Measurements from ENCODE around the gene BMERB1. TPM values are rescaled to one million over a fixed set of nuclear protein-coding genes. Genes with fewer than 3 reads are reported as not detected.

BMERB1 gene
- total RNA-seq (2022; extraction: Qiagen RNA extraction; ENCODE audit: low read depth), result 80.1 to 90.8 TPM (median 86.9 TPM) in 5 replicates

DNA sequence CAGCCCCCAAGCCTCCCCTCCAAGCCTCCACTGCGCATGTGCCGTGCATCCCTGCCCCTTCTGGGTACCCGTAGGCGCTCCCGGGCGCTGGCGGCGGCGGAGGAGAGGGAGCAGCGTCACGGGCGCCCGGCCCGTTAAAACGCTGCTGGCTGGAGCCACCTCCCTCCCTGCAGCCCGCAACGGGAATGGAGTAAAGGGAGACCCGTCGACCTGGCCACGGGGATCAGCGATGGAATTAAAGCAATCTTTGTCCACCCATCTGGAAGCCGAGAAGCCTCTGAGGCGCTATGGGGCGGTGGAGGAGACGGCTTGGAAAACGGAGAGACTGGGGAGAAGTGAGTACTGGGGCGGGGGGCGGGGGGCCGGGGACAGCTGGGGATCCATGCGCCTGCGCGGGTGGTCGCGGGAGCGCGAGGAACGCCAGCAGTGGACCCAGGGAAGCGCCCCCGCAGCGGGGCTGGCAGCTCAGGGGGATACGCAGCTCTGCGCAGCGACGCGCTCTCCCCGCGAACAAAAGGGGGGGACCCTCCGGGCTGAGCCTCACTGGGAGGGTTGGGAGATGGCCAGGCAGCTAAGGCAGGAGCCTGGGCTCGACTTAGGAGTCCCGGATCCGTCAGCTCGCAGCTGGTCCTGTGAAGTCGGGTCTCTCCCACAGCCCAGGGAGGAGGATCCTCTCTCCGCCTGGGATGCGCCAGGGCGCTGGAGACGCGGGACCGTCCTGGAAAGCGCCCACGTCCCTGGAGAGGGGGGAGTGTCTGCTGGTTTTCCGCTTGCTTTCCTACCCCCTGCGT lies at the start of gene BMERB1:
Gene BMERB1 (plus strand): TSS at position 164 of the 791 bp plus-strand sequence. CDS start 66 bp downstream, at position 230.

GRCh38 chr16:15395631-15396508 lies 38.5 kb upstream of the BMERB1 start, which contains the start of gene MPV17L:
MPV17L (plus strand) TSS chr16:15395754; CDS start chr16:15395898, 144 bp downstream.

Other genes with a start within 250 kb of the BMERB1 start
- gene NPIPA5, start 56.3 kb upstream of the BMERB1 start, total RNA-seq (2022; extraction: Qiagen RNA extraction; ENCODE audit: low read depth), result 0.51 to 6.0 TPM (median 1.3 TPM) in 4 of 5 replicates, not detected in the other
- gene MPV17L, start 38.8 kb upstream of the BMERB1 start, total RNA-seq (2022; extraction: Qiagen RNA extraction; ENCODE audit: low read depth), result 4.9 to 6.9 TPM (median 5.5 TPM) in 5 replicates
- gene MARF1, start 208.6 kb downstream of the BMERB1 start, total RNA-seq (2022; extraction: Qiagen RNA extraction; ENCODE audit: low read depth), result 9.4 to 11.9 TPM (median 10.7 TPM) in 5 replicates
- gene NDE1, start 215.7 kb downstream of the BMERB1 start, total RNA-seq (2022; extraction: Qiagen RNA extraction; ENCODE audit: low read depth), result 37.6 to 43.5 TPM (median 40.0 TPM) in 5 replicates

Data from A549 treated with RU486 at 1 μM for 4 hours (cell line).